Memory B cell (primary cell): ENCODE data around the gene AQP12A.

ENCODE experiments used
- ATAC-seq: fragments of 150-1000 bp; cut with Tn5 transposase; 2 replicates; pipeline ENCODE4 v1.10.0; 2021; ENCODE audit warnings: low read depth, mild to moderate bottlenecking, moderate library complexity
- DNase-seq, 2 donors: peaks; one replicate each; pipeline ENCODE4 v3.0.0; 2022; ENCODE audit warnings: low spot score in 2 of 2
- H3K27ac Mint-ChIP-seq: one replicate; pipeline ENCODE4 v1.8.0; 2022; ENCODE audit warnings: mild to moderate bottlenecking, moderate library complexity, mixed read lengths
- H3K27me3 Mint-ChIP-seq: one replicate; pipeline ENCODE4 v1.8.0; 2022; ENCODE audit warnings: mixed read lengths
- H3K36me3 Mint-ChIP-seq: one replicate; pipeline ENCODE4 v1.8.0; 2022; ENCODE audit warnings: mild to moderate bottlenecking, mixed read lengths
- H3K4me1 Mint-ChIP-seq: one replicate; pipeline ENCODE4 v1.8.0; 2022; ENCODE audit warnings: mixed read lengths
- H3K4me3 Mint-ChIP-seq: one replicate; pipeline ENCODE4 v1.8.0; 2022; ENCODE audit warnings: mild to moderate bottlenecking, moderate library complexity, mixed read lengths
- H3K9me3 Mint-ChIP-seq: one replicate; pipeline ENCODE4 v1.8.0; 2022; ENCODE audit warnings: mixed read lengths

AQP12A gene

DNA sequence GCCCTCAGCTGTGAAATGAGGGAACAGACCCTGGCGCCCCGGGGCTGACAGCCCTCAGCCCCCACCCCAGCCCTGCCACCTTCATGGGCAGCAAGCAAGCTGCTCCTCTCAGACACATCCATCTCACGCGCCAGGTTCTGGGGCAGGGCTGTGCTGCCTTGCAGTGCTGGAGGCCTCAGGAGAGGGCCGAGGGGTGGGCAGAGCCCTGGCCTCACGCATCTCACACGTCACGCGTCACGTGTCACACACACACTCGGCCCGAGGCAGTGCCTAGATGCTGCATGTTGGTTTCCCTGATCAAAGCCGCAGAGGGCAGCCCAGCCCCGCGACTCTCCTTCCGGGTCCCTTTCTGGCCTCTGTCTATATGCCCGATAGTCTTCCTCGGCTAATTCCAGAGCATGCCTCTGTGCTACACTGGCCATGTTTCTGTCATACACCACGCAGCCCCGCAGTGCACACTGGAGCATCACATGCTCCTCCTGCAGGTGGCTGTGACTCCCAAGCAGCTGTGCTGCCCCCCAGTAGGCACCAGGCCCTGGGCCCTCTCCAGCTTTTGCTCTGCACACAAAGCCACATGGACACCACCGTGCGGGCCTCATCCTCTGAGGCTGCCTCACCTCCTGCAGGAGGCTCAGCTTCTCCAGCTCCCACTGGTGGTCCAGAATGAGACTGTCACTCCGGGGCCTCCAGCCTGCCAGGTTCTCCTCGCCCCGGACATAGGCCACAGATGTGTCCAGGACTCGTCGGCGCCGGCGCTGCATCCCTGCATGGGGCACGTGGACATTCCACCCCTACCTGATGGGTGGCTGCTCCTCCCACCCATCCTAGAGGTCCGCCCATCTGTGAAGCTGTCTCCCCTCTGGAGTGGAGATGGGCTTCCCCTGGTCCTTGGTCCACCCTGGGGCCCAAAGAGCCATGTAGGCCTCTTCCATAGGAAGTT lies 31.4 kb downstream of the AQP12A start:
- no peak for DNase-seq
- Mint-ChIP-seq H3K4me3 (no peak overlapping the region), H3K9me3 (no peaks in the 10 kb centered on the region), H3K4me1 (no peaks in the 10 kb centered on the region), H3K27me3 (peaks cover 6% of the 10 kb centered on the region), H3K27ac (no peak overlapping the region), H3K36me3 (no peaks in the 10 kb centered on the region)
- no peak for ATAC-seq

GRCh38 chr2:240723851-240724250 lies 32.2 kb downstream of the AQP12A start:
- Mint-ChIP-seq H3K27me3 (peaks cover 6% of the 10 kb centered on the region), H3K4me1 (no peaks in the 10 kb centered on the region), H3K27ac (no peak overlapping the region), H3K9me3 (no peaks in the 10 kb centered on the region), H3K36me3 (no peaks in the 10 kb centered on the region), H3K4me3 (no peak overlapping the region)
- no peak for ATAC-seq
- DNase-seq, result no peak

DNA sequence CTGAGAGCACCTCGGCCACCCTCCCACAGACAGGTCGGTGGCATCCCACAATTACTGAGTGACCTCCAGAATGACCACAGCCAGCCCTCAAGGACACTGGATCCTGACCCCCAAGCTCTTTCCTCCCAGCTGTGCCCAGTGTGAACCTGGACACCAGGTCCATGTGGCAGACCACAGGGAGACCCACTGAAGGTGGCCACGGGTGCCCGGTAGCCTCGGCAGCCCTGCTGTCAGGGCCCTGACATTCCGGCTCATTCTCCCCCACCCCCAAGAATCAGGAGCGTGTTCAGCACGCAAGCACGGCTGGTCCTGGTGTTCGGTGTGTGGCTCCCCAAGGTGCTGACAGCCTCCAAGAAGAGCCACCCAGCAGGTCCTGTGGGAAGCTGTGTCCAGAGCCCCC lies 32.8 kb downstream of the AQP12A start:
- Mint-ChIP-seq H3K4me3 (no peak overlapping the region), H3K36me3 (no peaks in the 10 kb centered on the region), H3K27ac (no peak overlapping the region), H3K9me3 (no peaks in the 10 kb centered on the region), H3K27me3 (peaks cover 8% of the 10 kb centered on the region), H3K4me1 (no peaks in the 10 kb centered on the region)
- DNase-seq (no peak), ATAC-seq (no peak)

DNA sequence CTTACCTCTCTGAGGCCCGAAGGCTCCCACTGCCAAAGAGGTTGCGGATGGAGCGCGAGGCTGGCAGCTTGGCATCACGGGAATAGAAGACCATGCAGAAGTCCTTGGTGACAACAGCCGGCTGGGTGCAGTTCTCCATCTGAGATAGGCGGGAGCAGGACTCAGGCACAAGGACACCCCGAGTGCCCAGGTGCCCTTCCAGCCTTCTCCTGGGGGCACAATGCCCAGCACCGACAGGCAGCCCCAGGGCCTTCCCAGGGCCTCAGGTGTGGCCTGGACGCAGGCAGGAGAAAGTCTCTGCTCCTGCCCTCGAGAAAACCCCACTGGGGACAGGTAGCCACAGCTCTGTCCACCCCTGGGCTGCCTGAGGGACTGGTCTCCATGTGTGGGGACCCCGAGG lies 33.6 kb downstream of the AQP12A start:
- no peaks in the 10 kb centered on the region for H3K4me1 Mint-ChIP-seq
- no peak overlapping the region for H3K4me3 Mint-ChIP-seq
- ATAC-seq (no peak), DNase-seq (no peak)
- H3K9me3 Mint-ChIP-seq, result no peaks in the 10 kb centered on the region
- no peaks in the 10 kb centered on the region for H3K36me3 Mint-ChIP-seq
- H3K27me3 Mint-ChIP-seq, result peaks cover 8% of the 10 kb centered on the region
- no peak overlapping the region for H3K27ac Mint-ChIP-seq

DNA sequence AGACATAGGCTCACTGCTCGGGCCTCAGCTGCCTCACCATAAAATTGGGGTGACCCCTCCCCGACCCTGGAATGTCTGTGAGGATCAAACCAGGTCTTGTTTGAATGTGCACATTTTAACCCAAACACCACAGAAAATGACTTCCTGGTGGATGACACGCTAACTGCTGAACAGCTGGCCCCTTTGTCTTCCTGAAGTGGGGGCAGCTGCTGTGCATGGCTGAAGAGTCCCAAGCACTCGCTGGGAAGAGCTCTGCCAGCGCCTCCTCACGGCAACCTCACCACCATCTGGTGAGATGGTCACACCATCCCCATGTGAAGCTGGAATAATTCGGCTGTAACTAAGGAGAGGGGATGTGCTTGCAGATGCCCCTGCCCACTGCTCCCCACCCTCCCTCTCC lies 34.0 kb downstream of the AQP12A start:
- H3K27me3 Mint-ChIP-seq, result peaks cover 8% of the 10 kb centered on the region
- DNase-seq (no peak), ATAC-seq (no peak)
- no peaks in the 10 kb centered on the region for H3K36me3 Mint-ChIP-seq
- no peak overlapping the region for H3K4me3 Mint-ChIP-seq
- H3K27ac Mint-ChIP-seq, result no peak overlapping the region
- no peaks in the 10 kb centered on the region for H3K9me3 Mint-ChIP-seq
- H3K4me1 Mint-ChIP-seq, result no peaks in the 10 kb centered on the region

DNA sequence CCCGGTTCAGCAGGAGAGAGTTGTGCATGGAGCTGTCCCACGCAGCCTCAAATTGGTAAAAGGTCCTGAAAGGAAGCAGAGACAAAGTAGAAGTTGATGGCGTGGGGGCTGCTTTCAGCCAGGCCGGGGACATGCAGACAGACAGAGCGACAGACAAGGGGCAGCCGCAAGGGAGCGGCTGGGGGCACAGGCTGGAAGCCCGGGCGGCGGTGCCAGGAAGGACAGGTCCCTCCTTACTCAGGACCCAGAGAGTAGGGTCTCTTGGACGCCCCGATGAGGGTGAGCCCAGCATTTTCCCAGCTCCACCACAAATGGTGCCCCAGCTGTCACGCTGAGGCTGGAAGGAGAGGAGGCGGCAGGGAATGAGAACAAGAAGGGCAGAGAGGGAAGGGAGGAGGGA lies 35.2 kb downstream of the AQP12A start:
- no peak overlapping the region for H3K27ac Mint-ChIP-seq
- no peaks in the 10 kb centered on the region for H3K9me3 Mint-ChIP-seq
- no peak overlapping the region for H3K4me3 Mint-ChIP-seq
- ATAC-seq (no peak), DNase-seq (no peak)
- no peaks in the 10 kb centered on the region for H3K4me1 Mint-ChIP-seq
- no peaks in the 10 kb centered on the region for H3K36me3 Mint-ChIP-seq
- H3K27me3 Mint-ChIP-seq, result peaks cover 8% of the 10 kb centered on the region

DNA sequence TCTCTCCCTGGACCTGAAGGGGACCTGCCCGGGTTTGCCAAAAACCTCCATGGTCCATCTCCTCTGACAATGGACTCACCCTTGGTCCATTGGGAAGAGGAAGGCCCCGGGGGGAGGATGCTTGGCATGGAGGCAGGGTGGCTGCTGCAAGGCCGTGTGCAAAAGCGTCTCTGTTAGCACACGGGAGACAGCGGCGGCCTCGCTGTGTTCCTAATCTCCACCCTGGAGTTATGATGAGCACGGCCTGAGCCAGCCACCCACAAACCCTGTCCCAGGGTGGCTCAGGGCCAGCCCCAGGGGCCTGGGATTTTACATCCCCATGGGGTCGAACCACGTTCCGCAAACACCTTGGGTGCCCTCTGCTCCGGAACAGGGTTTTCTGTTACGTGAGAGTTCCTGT lies 35.8 kb downstream of the AQP12A start:
- no peak overlapping the region for H3K27ac Mint-ChIP-seq
- H3K4me3 Mint-ChIP-seq, result no peak overlapping the region
- DNase-seq, result no peak
- H3K9me3 Mint-ChIP-seq, result no peaks in the 10 kb centered on the region
- no peak for ATAC-seq
- H3K36me3 Mint-ChIP-seq, result no peaks in the 10 kb centered on the region
- H3K27me3 Mint-ChIP-seq, result peaks cover 12% of the 10 kb centered on the region
- H3K4me1 Mint-ChIP-seq, result no peaks in the 10 kb centered on the region

- no peak for ATAC-seq
Observed at GRCh38 chr2:240727913-240728312, 36.2 kb downstream of the AQP12A start.

GRCh38 chr2:240728361-240728760 lies 36.7 kb downstream of the AQP12A start:
- H3K27me3 Mint-ChIP-seq, result peaks cover 14% of the 10 kb centered on the region
- no peak overlapping the region for H3K27ac Mint-ChIP-seq
- ATAC-seq, result no peak

More at GRCh38 chr2:240727913-240728312, 36.2 kb downstream of the AQP12A start:
- DNase-seq, result no peak
- Mint-ChIP-seq H3K36me3 (no peaks in the 10 kb centered on the region), H3K9me3 (no peaks in the 10 kb centered on the region), H3K27ac (no peak overlapping the region), H3K4me1 (no peaks in the 10 kb centered on the region), H3K27me3 (peaks cover 14% of the 10 kb centered on the region), H3K4me3 (no peak overlapping the region)

GRCh38 chr2:240728827-240729226 lies 37.2 kb downstream of the AQP12A start:
- no peaks in the 10 kb centered on the region for H3K4me1 Mint-ChIP-seq
- no peaks in the 10 kb centered on the region for H3K36me3 Mint-ChIP-seq
- no peak for DNase-seq
- H3K27ac Mint-ChIP-seq, result no peak overlapping the region
- H3K9me3 Mint-ChIP-seq, result no peaks in the 10 kb centered on the region
- H3K4me3 Mint-ChIP-seq, result no peak overlapping the region
- ATAC-seq, result no peak
- peaks cover 11% of the 10 kb centered on the region for H3K27me3 Mint-ChIP-seq

More at GRCh38 chr2:240728361-240728760, 36.7 kb downstream of the AQP12A start:
- Mint-ChIP-seq H3K4me3 (no peak overlapping the region), H3K4me1 (no peaks in the 10 kb centered on the region), H3K36me3 (no peaks in the 10 kb centered on the region), H3K9me3 (no peaks in the 10 kb centered on the region)
- DNase-seq, result no peak

DNA sequence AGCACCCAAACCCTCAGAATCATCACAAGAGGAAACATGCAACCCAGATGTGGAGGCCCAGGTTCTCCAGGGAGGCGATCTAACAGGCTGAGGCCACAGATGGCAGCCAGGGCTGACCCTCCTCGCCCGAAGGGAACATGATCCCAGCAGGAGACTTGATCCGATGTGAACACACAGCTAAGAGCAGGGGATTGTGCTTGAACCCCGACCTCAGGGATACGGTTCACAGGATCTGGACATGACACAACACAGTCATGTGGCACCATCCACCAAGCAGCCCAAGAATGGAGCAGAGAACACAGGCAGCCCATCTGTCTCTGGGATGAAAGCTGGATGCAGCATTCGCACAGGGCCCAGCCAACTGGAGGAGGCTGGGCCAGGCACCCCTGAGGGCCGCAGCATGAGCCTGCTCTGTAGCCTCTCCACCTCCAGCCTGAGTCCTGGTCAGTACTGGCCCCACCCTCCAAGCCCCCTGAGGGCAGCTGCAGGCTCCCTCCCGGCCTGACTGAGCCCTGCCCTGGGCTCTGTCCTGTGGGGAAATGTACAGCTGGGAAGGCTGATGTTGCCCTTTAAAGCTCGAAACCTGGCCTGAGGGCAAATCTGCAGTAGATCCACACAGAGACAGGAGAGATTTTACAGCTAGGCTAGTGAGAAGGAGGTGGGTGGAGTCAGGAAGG lies 39.0 kb downstream of the AQP12A start:
- Mint-ChIP-seq H3K4me3 (no peak overlapping the region), H3K27me3 (peaks cover 18% of the 10 kb centered on the region)
- DNase-seq, result no peak

DNA sequence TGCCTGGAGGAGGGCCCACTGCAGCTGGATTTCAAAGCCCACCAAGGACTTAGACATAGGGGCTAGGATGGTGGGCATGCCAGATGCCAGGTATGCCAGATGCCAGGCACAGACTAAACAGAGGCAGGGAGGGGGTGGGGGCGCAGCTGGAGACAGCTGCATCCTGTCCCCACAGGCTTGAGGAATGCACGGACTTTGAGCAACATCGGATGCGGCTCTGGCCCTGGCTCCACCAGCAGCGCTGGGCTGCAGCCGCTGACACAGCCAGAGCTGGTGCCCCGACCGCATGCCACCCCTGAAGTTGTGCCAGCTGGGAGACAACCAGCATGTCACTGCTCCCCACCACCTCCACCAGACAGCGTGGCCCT lies 39.5 kb downstream of the AQP12A start:
- no peaks in the 10 kb centered on the region for H3K4me1 Mint-ChIP-seq
- H3K4me3 Mint-ChIP-seq, result no peak overlapping the region
- H3K36me3 Mint-ChIP-seq, result no peaks in the 10 kb centered on the region
- DNase-seq (no peak), ATAC-seq (no peak)
- H3K27ac Mint-ChIP-seq, result no peak overlapping the region
- no peaks in the 10 kb centered on the region for H3K9me3 Mint-ChIP-seq
- H3K27me3 Mint-ChIP-seq, result peaks cover 15% of the 10 kb centered on the region

More for the DNA sequence above, 39.0 kb downstream of the AQP12A start:
- no peak for ATAC-seq
- Mint-ChIP-seq H3K36me3 (no peaks in the 10 kb centered on the region), H3K4me1 (no peaks in the 10 kb centered on the region), H3K9me3 (no peaks in the 10 kb centered on the region), H3K27ac (no peak overlapping the region)

GRCh38 chr2:240732184-240732583 lies 40.5 kb downstream of the AQP12A start:
- DNase-seq (no peak), ATAC-seq (no peak)
- Mint-ChIP-seq H3K27me3 (peaks cover 15% of the 10 kb centered on the region), H3K36me3 (no peaks in the 10 kb centered on the region), H3K9me3 (no peaks in the 10 kb centered on the region), H3K4me1 (no peaks in the 10 kb centered on the region), H3K4me3 (no peak overlapping the region), H3K27ac (no peak overlapping the region)

DNA sequence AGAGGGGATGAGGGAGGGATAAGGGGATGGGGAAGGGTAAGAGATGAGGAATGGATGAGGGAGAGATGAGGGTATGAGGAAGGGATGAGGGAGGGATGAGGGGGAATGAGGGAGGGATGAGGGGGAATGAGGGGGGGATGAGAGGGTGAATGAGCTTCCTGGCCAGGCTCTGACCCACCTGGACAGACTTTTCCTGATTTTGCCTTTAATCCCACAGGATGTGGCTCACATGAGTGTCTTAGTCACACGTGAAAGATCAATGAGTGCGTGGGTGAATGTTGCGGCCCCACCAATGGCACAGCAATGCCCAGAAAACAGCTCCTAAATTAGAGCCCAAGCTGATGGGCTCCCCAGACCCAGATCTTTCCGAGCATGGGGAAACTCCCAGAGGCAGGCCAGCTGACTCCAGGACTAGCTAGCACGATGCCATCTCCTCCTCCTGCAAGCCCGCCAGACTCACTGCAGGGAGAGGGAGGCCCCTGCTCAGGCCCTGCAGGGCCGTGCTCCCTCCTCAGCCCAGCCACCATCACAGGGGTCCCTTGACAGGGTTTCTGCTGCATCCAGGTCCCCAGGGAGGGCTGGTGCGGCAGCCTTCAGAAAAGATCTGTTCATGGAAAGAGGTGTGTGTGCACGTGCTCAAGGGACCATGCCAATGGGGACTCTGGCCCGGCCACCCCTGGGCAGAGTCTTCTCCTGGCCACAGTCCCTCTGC lies 41.4 kb downstream of the AQP12A start:
- no peak for ATAC-seq
- no peak for DNase-seq
- H3K9me3 Mint-ChIP-seq, result no peaks in the 10 kb centered on the region
- H3K27ac Mint-ChIP-seq, result no peak overlapping the region
- H3K36me3 Mint-ChIP-seq, result no peaks in the 10 kb centered on the region
- peaks cover 15% of the 10 kb centered on the region for H3K27me3 Mint-ChIP-seq
- no peak overlapping the region for H3K4me3 Mint-ChIP-seq
- H3K4me1 Mint-ChIP-seq, result no peaks in the 10 kb centered on the region
